ENCODE results near the gene PNRC2. TPM values are rescaled to one million over a fixed set of nuclear protein-coding genes. Genes with fewer than 3 reads are reported as not detected.
"Not testable (repeated sequence)": the region's sequence is repeated elsewhere in the genome, so short reads cannot be mapped to it uniquely, and the experiment has no call there.

The PNRC2 gene
- polyA plus RNA-seq, 1 donor (not counting 4 experiments of a cell fraction or from before 2014, with no cell fraction given) = 87.1 TPM

DNA sequence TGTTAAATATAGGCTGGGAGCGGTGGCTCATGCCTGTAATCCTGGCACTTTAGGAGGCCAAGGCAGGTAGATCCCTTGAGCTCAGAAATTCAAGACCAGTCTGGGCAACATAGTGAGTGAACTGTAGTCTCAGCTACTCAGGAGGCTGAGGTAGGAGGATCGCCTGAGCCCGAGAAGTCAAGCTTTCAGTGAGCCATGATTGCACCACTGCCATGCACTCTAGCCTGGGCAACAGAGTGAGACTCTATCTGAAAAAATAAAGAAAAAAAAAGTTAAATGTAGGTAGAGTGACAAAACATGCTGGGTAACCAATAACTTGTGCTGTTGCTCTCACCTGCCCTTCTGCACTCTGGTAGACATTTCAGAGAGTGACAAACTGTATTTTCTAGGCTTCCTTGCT is 45.5 kb downstream of the PNRC2 start:
- no peak overlapping the region for H2AFZ ChIP-seq (ENCODE audit: control insufficient read depth, low read length)
- no peak overlapping the region for H3K4me3 ChIP-seq (ENCODE audit: control insufficient read depth in 2 of 3, extremely low read depth in 1 of 3, insufficient read depth in 2 of 3, low read depth in 1 of 3, low read length in 3 of 3)
- dilution Hi-C loops (cut with MboI; ENCODE audit: extremely low pct_ligation_motif_present, low sequenced_read_pairs) = no loop called here
- DNase-seq (ENCODE audit: low read depth, low spot score) (no peak), FAIRE-seq (no peak)
- H4K20me1 ChIP-seq (ENCODE audit: control insufficient read depth, extremely low read depth, insufficient read depth, low read length) = no peaks in the 10 kb centered on the region
- no peak overlapping the region for H3K4me2 ChIP-seq (ENCODE audit: control insufficient read depth, extremely low read depth, insufficient read depth, low read depth, low read length)
- no peak overlapping the region for H3K9ac ChIP-seq (ENCODE audit: control insufficient read depth, extremely low read depth, insufficient read depth, low read length)
- no peaks in the 10 kb centered on the region for H3K27me3 ChIP-seq (ENCODE audit: control insufficient read depth, extremely low read depth, insufficient read depth, low read length)
- no peaks in the 10 kb centered on the region for H3K9me3 ChIP-seq (ENCODE audit: control insufficient read depth, low read depth, low read length)
- peaks cover 8% of the 10 kb centered on the region for H3K4me1 ChIP-seq (ENCODE audit: control insufficient read depth, extremely low read depth, insufficient read depth, low read length)
- H3K9me1 ChIP-seq (ENCODE audit: control insufficient read depth, extremely low read depth, insufficient read depth, low read length) = no peaks in the 10 kb centered on the region
- no peak overlapping the region for H3K27ac ChIP-seq (ENCODE audit: control insufficient read depth, insufficient read depth, low read length)
- H3K79me2 ChIP-seq (ENCODE audit: control insufficient read depth, insufficient read depth, low read length) = no peaks in the 10 kb centered on the region
- no peak for TF ChIP-seq EZH2 (IDR thresholded peaks at IDR 0.05; ENCODE audit: low read length)
- TF ChIP-seq, protein P1, sequence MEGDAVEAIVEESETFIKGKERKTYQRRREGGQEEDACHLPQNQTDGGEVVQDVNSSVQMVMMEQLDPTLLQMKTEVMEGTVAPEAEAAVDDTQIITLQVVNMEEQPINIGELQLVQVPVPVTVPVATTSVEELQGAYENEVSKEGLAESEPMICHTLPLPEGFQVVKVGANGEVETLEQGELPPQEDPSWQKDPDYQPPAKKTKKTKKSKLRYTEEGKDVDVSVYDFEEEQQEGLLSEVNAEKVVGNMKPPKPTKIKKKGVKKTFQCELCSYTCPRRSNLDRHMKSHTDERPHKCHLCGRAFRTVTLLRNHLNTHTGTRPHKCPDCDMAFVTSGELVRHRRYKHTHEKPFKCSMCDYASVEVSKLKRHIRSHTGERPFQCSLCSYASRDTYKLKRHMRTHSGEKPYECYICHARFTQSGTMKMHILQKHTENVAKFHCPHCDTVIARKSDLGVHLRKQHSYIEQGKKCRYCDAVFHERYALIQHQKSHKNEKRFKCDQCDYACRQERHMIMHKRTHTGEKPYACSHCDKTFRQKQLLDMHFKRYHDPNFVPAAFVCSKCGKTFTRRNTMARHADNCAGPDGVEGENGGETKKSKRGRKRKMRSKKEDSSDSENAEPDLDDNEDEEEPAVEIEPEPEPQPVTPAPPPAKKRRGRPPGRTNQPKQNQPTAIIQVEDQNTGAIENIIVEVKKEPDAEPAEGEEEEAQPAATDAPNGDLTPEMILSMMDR (optimal IDR thresholded peaks at IDR 0.05 in 1 of 3, IDR thresholded peaks at IDR 0.05 in 1 of 3, conservative IDR thresholded peaks at IDR 0.05 in 1 of 3; ENCODE audit: extremely low read depth in 1 of 3, insufficient read depth in 2 of 3, low read length in 3 of 3) = no peak
- H3K36me3 ChIP-seq (ENCODE audit: control insufficient read depth in 2 of 2, extremely low read depth in 1 of 2, insufficient read depth in 2 of 2, low read length in 2 of 2) = no peaks in the 10 kb centered on the region

- FAIRE-seq (no peak), DNase-seq (ENCODE audit: low read depth, low spot score) (no peak)
- no peak overlapping the region for H2AFZ ChIP-seq (ENCODE audit: control insufficient read depth, low read length)
- no peak overlapping the region for H3K9ac ChIP-seq (ENCODE audit: control insufficient read depth, extremely low read depth, insufficient read depth, low read length)
- H3K9me1 ChIP-seq (ENCODE audit: control insufficient read depth, extremely low read depth, insufficient read depth, low read length) = no peaks in the 10 kb centered on the region
- no peaks in the 10 kb centered on the region for H3K79me2 ChIP-seq (ENCODE audit: control insufficient read depth, insufficient read depth, low read length)
- no peaks in the 10 kb centered on the region for H4K20me1 ChIP-seq (ENCODE audit: control insufficient read depth, extremely low read depth, insufficient read depth, low read length)
- H3K27ac ChIP-seq (ENCODE audit: control insufficient read depth, insufficient read depth, low read length) = no peak overlapping the region
- dilution Hi-C loops (cut with MboI; ENCODE audit: extremely low pct_ligation_motif_present, low sequenced_read_pairs) = no loop called here
- H3K4me2 ChIP-seq (ENCODE audit: control insufficient read depth, extremely low read depth, insufficient read depth, low read depth, low read length) = no peak overlapping the region
- no peaks in the 10 kb centered on the region for H3K36me3 ChIP-seq (ENCODE audit: control insufficient read depth in 2 of 2, extremely low read depth in 1 of 2, insufficient read depth in 2 of 2, low read length in 2 of 2)
- H3K27me3 ChIP-seq (ENCODE audit: control insufficient read depth, extremely low read depth, insufficient read depth, low read length) = no peaks in the 10 kb centered on the region
- H3K9me3 ChIP-seq (ENCODE audit: control insufficient read depth, low read depth, low read length) = no peaks in the 10 kb centered on the region
- TF ChIP-seq EZH2 (IDR thresholded peaks at IDR 0.05; ENCODE audit: low read length) = no peak
- peaks cover 8% of the 10 kb centered on the region for H3K4me1 ChIP-seq (ENCODE audit: control insufficient read depth, extremely low read depth, insufficient read depth, low read length)
- H3K4me3 ChIP-seq (ENCODE audit: control insufficient read depth in 2 of 3, extremely low read depth in 1 of 3, insufficient read depth in 2 of 3, low read depth in 1 of 3, low read length in 3 of 3) = no peak overlapping the region
Measured at GRCh38 chr1:24007079-24007478, 47.5 kb downstream of the PNRC2 start.

- H3K36me3 ChIP-seq (ENCODE audit: control insufficient read depth in 2 of 2, extremely low read depth in 1 of 2, insufficient read depth in 2 of 2, low read length in 2 of 2); H3K27me3 ChIP-seq (ENCODE audit: control insufficient read depth, extremely low read depth, insufficient read depth, low read length); FAIRE-seq; H3K4me3 ChIP-seq (ENCODE audit: control insufficient read depth in 2 of 3, extremely low read depth in 1 of 3, insufficient read depth in 2 of 3, low read depth in 1 of 3, low read length in 3 of 3); H3K79me2 ChIP-seq (ENCODE audit: control insufficient read depth, insufficient read depth, low read length); H3K9ac ChIP-seq (ENCODE audit: control insufficient read depth, extremely low read depth, insufficient read depth, low read length); H3K4me2 ChIP-seq (ENCODE audit: control insufficient read depth, extremely low read depth, insufficient read depth, low read depth, low read length); H3K9me1 ChIP-seq (ENCODE audit: control insufficient read depth, extremely low read depth, insufficient read depth, low read length); DNase-seq (ENCODE audit: low read depth, low spot score); H3K27ac ChIP-seq (ENCODE audit: control insufficient read depth, insufficient read depth, low read length); H3K9me3 ChIP-seq (ENCODE audit: control insufficient read depth, low read depth, low read length); H2AFZ ChIP-seq (ENCODE audit: control insufficient read depth, low read length); H4K20me1 ChIP-seq (ENCODE audit: control insufficient read depth, extremely low read depth, insufficient read depth, low read length); dilution Hi-C loops (cut with MboI; ENCODE audit: extremely low pct_ligation_motif_present, low sequenced_read_pairs); H3K4me1 ChIP-seq (ENCODE audit: control insufficient read depth, extremely low read depth, insufficient read depth, low read length): not testable (repeated sequence)
Measured at GRCh38 chr1:24008574-24009184, 49.1 kb downstream of the PNRC2 start.

Data from keratinocyte (primary cell).